Stimulated activated CD8-positive, alpha-beta memory T cell treated with anti-CD3 and anti-CD28 coated beads, Interleukin-15, amount 100 ng/mL, for 48 hours (primary cell): ENCODE results near the gene GAREM1.
"Not testable (repeated sequence)": the region's sequence is repeated elsewhere in the genome, so short reads cannot be mapped to it uniquely, and the experiment has no call there.

Experiments used
- DNase-seq, 2 donors: peaks; one replicate each; pipeline ENCODE4 v3.0.0-alpha.2; 2020; ENCODE audit warnings: low read depth in 2 of 2

Gene GAREM1

GRCh38 chr18:32257084-32257785, 213.4 kb downstream of the GAREM1 start:
- DNase-seq, result no peak

GRCh38 chr18:32255570-32255969, 215.1 kb downstream of the GAREM1 start:
- no peak for DNase-seq

GRCh38 chr18:32252141-32252860, 218.4 kb downstream of the GAREM1 start:
- no peak for DNase-seq

GRCh38 chr18:32251466-32251865, 219.2 kb downstream of the GAREM1 start:
- DNase-seq, result no peak

GRCh38 chr18:32249147-32249929, 221.3 kb downstream of the GAREM1 start:
- DNase-seq, result no peak

GRCh38 chr18:32244881-32245280, 225.8 kb downstream of the GAREM1 start:
- no peak for DNase-seq

GRCh38 chr18:32243358-32243757, 227.3 kb downstream of the GAREM1 start:
- no peak for DNase-seq

GRCh38 chr18:32242395-32242794, 228.3 kb downstream of the GAREM1 start:
- DNase-seq, result no peak

GRCh38 chr18:32238635-32239268, 231.9 kb downstream of the GAREM1 start:
- DNase-seq, result no peak

GRCh38 chr18:32237049-32237448, 233.6 kb downstream of the GAREM1 start:
- DNase-seq, result no peak

- not testable (repeated sequence) for DNase-seq
Measured at GRCh38 chr18:32233348-32233747, 237.3 kb downstream of the GAREM1 start.

- no peak for DNase-seq
Measured at GRCh38 chr18:32219431-32220018, 251.2 kb downstream of the GAREM1 start.

GRCh38 chr18:32216390-32216789, 254.3 kb downstream of the GAREM1 start:
- DNase-seq, result no peak

GRCh38 chr18:32213693-32214092, 257.0 kb downstream of the GAREM1 start:
- DNase-seq, result no peak
